Muscle of leg (tissue), 11 donors: ENCODE data around the gene ARHGAP33. TPM values are rescaled to one million over a fixed set of nuclear protein-coding genes. Genes with fewer than 3 reads are reported as not detected.
"Not testable (repeated sequence)": the region's sequence is repeated elsewhere in the genome, so short reads cannot be mapped to it uniquely, and the experiment has no call there.

Source experiments
- DNase-seq: peaks from one replicate; pipeline ENCODE4 v3.0.0; 2013
- H3K27ac ChIP-seq: one replicate; pipeline ENCODE4 v1.5.1; 2013; ENCODE audit warnings: mild to moderate bottlenecking, low read length, control low read depth
- H3K27me3 ChIP-seq: one replicate; pipeline ENCODE4 v1.6.1; 2013; ENCODE audit warnings: low read length; ENCODE audit not compliant: control insufficient read depth, insufficient read depth
- H3K36me3 ChIP-seq: one replicate; pipeline ENCODE4 v1.6.1; 2013; ENCODE audit warnings: low read length; ENCODE audit not compliant: control insufficient read depth, insufficient read depth
- H3K4me1 ChIP-seq: one replicate; pipeline ENCODE4 v1.6.1; 2013; ENCODE audit warnings: low read length; ENCODE audit not compliant: control insufficient read depth, insufficient read depth
- H3K4me3 ChIP-seq: one replicate; pipeline ENCODE4 v1.5.1; 2013; ENCODE audit warnings: low read length, control low read depth
- H3K9me3 ChIP-seq: replicated peaks from 2 replicates; pipeline ENCODE4 v1.6.1; 2013; ENCODE audit warnings: low read depth, low read length; ENCODE audit not compliant: control insufficient read depth
- WGBS: methylation state at CpG from one replicate; pipeline ENCODE4 v1.1.5; 2013; ENCODE audit warnings: missing lambda C conversion rate; ENCODE audit not compliant: insufficient coverage; 5-methylcytosine and 5-hydroxymethylcytosine counted together
- polyA plus RNA-seq, 8 donors: library from polyadenylated mRNA; unstranded; fragments of 120-200 nt; gene quantifications; one replicate each; pipeline versions ENCODE4 v1.2.1 to v1.2.3, GENCODE V29; 2013; ENCODE audit warnings: inconsistent platforms in 1 of 8, low replicate concordance in 1 of 8; ENCODE audit not compliant: insufficient read length in 8 of 8, insufficient read depth in 1 of 8
- total RNA-seq: library from RNA; stranded (reverse); fragments of 120-200 nt; gene quantifications from one replicate; pipeline ENCODE4 v1.2.4, GENCODE V29; 2013

The ARHGAP33 gene
- total and polyA plus RNA-seq, 9 donors: 3.6 to 28.5 (median 18.6) TPM

DNA sequence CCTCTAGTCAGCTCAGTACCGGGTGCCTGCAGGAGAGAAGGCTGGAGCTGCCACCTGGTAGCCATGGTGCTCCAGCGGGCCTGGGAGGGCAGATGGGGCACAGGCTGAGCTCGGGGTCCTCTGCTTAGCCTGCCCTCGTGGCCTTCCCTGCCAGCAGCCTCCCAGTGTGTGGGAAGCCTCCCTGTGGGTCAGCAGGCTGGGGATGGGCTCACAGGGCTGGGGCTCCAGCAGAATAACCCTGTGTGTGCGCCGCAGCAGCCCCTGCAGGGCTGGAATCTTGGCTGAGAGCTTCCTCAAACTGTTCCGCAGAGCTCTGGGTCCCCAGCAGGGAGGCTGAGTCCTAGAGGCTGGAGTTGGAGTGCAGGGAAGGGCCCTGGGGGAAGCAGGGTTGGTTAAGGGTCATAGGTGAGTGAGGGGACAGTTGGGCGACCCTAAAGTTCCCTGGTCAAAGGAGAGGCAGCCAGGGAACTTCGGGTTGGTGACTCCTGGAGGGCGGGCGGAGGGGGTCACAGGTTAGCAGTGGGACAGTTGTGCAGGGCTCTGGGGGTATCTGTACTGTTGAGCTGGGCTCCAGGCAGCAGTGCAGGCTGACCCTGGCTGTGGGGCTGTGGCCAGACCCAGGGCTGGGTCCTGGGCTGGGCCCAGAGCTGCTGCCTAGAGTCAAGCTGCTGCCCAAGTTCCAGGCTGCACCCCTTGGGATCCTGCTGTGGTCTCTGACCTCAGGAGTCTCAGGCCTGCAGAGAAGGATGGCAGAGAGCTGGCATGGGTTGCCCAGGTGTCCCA, 14.0 kb downstream of the ARHGAP33 start:
- Histone ChIP-seq H3K36me3 (peaks cover 9% of the 10 kb centered on the region), H3K27me3 (no peaks in the 10 kb centered on the region), H3K4me3 (no peak overlapping the region), H3K27ac (no peak overlapping the region), H3K9me3 (no peaks in the 10 kb centered on the region), H3K4me1 (no peaks in the 10 kb centered on the region)
- DNase-seq: no peak
- WGBS: 71% methylated on average over 11 of the region's 11 CpGs

DNA sequence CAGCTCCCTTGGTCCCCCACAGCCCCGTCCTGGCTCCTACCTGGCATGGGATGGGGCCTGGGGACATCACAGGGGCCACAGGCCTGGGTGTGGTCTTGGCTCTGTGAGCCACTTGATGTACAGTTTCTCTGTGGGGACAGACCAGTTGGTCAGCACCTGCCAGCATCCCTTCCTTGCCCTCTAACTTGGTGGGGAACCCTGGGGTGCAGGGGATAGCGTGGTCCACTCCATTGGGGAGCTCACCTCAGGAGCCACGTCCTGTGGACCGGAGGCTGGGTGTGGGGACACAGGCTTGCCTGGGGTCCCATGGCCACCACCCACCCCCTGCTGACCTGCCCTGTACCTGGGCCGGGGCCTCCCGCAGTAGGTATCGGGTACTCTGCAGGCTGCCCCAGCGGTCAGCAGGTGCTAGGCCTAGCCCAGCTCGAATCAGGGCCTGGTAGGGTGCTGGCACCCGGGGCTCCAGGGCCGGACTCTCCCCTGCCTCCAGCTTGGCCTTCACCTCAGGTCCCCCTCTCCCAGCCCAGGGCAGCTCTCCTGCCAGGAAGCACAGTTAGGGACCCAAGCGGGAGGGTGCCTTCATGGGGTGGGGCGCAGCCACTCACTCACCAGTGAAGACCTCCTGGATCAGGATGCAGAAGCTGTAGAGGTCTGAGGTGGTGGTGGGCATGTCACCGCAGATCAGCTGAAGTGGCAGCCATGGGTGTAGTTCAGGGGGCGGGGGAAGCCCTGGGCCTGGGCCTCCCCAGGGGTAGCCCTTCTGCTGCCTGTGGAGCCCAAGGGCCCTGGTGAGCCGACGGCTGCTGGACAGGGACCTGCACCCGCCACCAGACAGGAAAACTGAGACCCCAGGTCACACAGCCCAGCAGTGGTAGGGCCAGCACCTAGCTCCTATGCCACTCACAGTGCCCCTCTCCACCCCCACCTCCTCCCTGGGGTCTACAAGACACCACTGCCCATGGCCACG, 14.9 kb downstream of the ARHGAP33 start:
- no peak overlapping the region for H3K4me3 ChIP-seq
- H3K27me3 ChIP-seq: peaks cover under 1% of the 10 kb centered on the region
- 85% methylated on average over 16 of the region's 19 CpGs for WGBS
- peaks cover 4% of the 10 kb centered on the region for H3K36me3 ChIP-seq
- no peak for DNase-seq
- no peak overlapping the region for H3K27ac ChIP-seq
- H3K9me3 ChIP-seq: no peaks in the 10 kb centered on the region
- no peaks in the 10 kb centered on the region for H3K4me1 ChIP-seq

DNA sequence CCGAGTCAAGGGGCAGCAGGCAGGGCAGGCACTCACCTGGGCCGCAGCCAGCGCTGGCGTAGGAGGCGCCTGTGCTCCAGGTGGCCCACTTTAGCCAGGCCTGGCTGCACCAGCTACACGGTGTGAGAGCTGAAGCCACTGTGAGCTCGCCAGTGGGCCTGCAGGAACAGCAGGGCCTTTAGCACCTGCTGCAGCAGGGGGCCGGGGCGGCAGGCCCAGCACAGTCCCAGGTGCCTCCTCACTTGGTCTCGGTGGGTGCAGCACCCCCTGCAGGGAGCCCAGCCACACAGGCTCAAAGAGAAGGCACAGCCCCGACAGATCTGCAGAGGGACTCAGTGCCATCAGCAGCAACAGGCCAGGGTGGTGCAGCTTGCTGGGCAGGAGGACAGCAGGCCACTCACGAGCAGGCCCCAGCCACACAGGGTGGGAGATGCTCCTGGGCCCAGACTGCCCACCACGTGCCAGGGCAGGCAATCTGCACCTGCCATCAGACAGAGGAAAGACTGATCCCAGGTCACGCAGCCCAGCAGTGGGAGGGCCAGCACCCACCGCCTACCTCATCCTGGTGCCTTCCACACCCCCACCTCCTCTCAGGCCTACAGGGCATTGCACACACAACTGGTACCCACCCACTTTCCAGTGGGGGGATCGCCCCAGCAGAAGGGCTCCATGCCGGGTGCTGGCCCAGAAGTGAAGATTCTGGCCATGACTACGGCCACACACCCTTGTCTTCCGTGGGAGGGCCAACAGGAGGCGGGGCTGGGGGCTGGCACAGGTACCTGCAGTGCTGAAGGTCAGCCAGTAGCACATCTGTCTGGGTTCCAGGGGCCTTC, 15.8 kb downstream of the ARHGAP33 start:
- H3K27me3 ChIP-seq: peaks cover 10% of the 10 kb centered on the region
- DNase-seq: no peak
- H3K27ac ChIP-seq: no peak overlapping the region
- H3K36me3 ChIP-seq: peaks cover 2% of the 10 kb centered on the region
- H3K9me3 ChIP-seq: no peaks in the 10 kb centered on the region
- no peak overlapping the region for H3K4me3 ChIP-seq
- no peaks in the 10 kb centered on the region for H3K4me1 ChIP-seq
- 56% methylated on average over 19 of the region's 20 CpGs for WGBS

DNA sequence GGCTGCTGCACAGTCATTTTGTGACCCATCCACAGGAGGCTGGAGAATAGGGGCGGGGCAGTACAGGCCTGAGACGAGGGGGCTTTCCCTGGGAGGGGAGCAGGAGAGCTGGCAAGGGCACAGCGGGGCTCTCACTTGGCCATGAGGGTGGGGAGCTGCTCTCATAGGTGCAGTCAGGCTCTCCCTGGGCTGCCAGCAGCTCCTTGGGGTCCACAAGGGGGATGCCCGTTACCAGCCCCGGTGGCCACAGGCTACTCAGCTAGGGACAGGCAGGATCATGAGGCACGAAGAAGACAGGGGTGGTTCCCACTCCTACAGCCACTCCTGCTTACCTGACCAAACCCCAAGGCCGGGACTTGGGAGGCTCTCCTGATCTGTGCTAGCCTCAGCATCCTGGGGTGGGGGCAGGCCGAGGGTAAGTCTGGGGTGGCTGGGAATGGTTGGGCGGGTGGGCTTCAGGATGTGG, 16.5 kb downstream of the ARHGAP33 start:
- H3K36me3 ChIP-seq: peaks cover under 1% of the 10 kb centered on the region
- no peaks in the 10 kb centered on the region for H3K9me3 ChIP-seq
- WGBS: 89% methylated on average over 3 of the region's 9 CpGs
- peaks cover 16% of the 10 kb centered on the region for H3K27me3 ChIP-seq
- H3K4me1 ChIP-seq: no peaks in the 10 kb centered on the region
- no peak overlapping the region for H3K27ac ChIP-seq
- no peak for DNase-seq
- no peak overlapping the region for H3K4me3 ChIP-seq

GRCh38 chr19:35792312-35792711, 16.9 kb downstream of the ARHGAP33 start:
- no peak for DNase-seq
- H3K4me1 ChIP-seq: no peaks in the 10 kb centered on the region
- WGBS: 84% methylated on average over 14 of the region's 15 CpGs
- peaks cover 21% of the 10 kb centered on the region for H3K27me3 ChIP-seq
- H3K36me3 ChIP-seq: no peaks in the 10 kb centered on the region
- H3K27ac ChIP-seq: no peak overlapping the region
- no peaks in the 10 kb centered on the region for H3K9me3 ChIP-seq
- H3K4me3 ChIP-seq: no peak overlapping the region

DNA sequence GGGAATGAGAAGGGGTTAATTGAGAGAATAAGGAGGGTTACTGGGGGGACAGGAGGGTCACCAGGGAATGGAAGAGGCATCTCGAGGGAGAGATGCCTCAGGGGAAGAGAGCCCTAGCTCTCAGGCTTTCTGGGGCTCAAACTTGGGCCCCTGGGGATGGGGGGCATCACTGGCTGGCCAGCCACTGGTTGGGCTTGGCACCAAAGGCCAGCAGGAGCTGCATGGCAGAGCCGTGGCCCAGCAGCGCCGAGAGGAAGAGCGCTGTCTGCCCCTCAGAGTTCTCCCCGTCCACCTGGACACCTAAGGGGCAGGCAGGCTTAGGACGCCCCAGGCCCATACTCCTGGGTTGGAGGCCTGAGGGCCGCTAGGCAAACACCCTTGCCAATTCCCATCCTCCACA, 17.5 kb downstream of the ARHGAP33 start:
- no peaks in the 10 kb centered on the region for H3K36me3 ChIP-seq
- WGBS: 67% methylated on average over 6 of the region's 8 CpGs
- no peak for DNase-seq

DNA sequence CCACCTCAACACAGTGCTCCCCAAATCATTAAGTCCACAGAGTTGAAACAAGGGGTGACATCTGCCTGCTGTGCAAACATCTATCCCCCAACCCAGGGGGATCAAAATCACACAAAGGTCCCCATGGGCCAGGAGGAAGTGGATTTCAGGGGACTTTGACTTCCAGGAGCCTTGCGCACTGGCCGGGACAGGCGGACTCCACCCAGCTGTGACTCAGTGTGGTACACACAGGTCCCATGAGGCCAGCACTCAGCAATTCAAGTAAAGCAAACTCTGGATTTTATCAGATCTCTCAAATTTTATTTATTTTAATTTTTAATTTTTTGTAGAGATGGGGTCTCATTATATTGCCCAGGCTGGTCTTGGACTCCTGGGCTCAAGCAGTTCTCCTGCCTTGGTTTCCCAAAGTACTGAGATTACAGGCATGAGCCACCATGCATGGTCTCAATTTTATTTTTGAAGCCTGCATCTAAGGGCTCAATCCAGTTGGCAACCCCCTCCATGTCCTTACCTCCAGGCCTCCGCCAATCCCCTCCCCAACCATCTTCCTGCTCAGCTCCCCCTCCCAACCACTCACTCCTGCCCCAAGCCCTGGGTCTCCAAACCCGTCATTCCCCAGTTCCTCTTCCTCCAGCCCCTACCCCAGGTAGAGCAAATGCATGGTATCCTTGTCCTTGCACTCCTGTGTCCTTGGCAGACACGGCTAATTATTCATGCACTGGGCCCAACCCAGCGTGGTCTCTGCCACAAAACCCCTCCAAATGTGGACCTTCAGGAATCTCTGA, 18.2 kb downstream of the ARHGAP33 start:
- 76% methylated on average over 6 of the region's 7 CpGs for WGBS
- Histone ChIP-seq H3K4me1 (peaks cover 4% of the 10 kb centered on the region), H3K27ac (no peak overlapping the region), H3K4me3 (no peak overlapping the region), H3K9me3 (no peaks in the 10 kb centered on the region), H3K27me3 (peaks cover 31% of the 10 kb centered on the region), H3K36me3 (no peaks in the 10 kb centered on the region)
- no peak for DNase-seq

More for the DNA sequence above, 17.5 kb downstream of the ARHGAP33 start:
- H3K9me3 ChIP-seq: no peaks in the 10 kb centered on the region
- H3K27ac ChIP-seq: no peak overlapping the region
- no peak overlapping the region for H3K4me3 ChIP-seq
- peaks cover 25% of the 10 kb centered on the region for H3K27me3 ChIP-seq
- peaks cover 4% of the 10 kb centered on the region for H3K4me1 ChIP-seq

DNA sequence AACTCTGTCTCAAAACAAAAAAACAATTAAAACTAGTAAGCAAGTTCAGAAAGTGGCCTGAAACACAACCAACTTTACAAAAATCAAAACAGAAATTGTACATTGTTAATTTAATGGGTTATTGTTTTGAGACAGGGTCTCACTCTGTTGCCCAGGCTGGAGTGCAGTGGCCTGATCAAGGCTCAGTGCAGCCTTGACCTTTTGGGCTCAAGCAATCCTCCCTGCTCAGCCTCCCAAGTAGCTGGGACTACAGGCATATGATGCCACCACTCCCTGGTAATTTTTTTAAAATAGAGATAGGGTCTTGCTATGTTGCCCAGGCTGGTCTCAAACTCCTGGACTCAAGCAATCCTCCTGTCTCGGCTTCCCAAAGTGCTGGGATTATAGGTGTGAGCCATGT, 20.2 kb downstream of the ARHGAP33 start:
- no CpG with 5 or more reads among the region's 1 CpG for WGBS
- not testable (repeated sequence) for DNase-seq, H3K4me1 ChIP-seq, H3K4me3 ChIP-seq, H3K9me3 ChIP-seq, H3K27ac ChIP-seq, H3K36me3 ChIP-seq
- H3K27me3 ChIP-seq: peaks cover 33% of the 10 kb centered on the region
